CD4-positive, alpha-beta T cell treated with Interleukin-6 at 100 ng/mL for 8 hours (primary cell): Measurements from ENCODE around the gene FADS3.

Source experiments
- DNase-seq: peaks from one replicate; pipeline ENCODE4 v3.0.0-alpha.2; 2020; ENCODE audit warnings: mixed read lengths, low spot score

Gene FADS3, protein sequence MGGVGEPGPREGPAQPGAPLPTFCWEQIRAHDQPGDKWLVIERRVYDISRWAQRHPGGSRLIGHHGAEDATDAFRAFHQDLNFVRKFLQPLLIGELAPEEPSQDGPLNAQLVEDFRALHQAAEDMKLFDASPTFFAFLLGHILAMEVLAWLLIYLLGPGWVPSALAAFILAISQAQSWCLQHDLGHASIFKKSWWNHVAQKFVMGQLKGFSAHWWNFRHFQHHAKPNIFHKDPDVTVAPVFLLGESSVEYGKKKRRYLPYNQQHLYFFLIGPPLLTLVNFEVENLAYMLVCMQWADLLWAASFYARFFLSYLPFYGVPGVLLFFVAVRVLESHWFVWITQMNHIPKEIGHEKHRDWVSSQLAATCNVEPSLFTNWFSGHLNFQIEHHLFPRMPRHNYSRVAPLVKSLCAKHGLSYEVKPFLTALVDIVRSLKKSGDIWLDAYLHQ

DNA sequence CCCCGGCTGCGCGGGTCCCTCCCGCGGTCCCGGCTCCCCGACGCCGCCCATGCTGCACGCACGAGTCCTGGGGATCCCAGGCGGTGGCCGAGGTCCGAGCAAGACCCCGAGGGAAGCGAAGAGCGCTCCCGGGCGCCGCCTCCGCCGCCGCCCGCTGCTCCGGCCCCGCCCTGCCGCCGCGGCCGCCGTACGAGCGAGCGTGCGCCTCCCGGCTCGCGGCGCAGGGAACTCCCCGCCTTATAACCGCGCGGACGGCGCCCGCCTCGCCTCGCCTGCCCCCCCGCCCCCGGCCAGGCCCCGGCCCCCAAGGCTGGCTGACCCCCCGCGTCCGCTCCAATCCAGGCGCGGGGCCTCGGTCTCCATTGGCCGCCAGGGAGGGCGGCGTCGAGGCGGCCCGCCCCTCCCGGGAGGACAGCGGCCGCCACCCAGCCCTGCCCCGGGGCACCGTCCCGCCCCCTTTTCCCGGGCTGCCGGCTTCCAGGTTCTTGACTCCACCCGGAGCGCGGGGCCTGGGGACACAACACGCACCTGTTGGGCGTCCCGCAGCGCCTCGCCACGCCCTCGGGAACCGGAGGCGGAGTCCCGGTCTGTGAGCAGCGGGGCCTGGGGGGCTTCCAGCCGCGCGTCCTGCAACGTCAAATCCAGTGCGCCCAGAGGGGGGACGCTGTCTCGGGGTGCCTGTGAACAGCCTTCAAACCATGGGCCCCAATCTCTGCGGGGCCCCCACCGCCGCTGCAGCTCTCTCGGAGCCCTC lies at the start of gene FADS3:
Gene FADS3 (minus strand): TSS at position 215 of the 754 bp plus-strand sequence. CDS start 164 bp downstream, at position 51.
- DNase-seq, result peak; percentile 49

DNA sequence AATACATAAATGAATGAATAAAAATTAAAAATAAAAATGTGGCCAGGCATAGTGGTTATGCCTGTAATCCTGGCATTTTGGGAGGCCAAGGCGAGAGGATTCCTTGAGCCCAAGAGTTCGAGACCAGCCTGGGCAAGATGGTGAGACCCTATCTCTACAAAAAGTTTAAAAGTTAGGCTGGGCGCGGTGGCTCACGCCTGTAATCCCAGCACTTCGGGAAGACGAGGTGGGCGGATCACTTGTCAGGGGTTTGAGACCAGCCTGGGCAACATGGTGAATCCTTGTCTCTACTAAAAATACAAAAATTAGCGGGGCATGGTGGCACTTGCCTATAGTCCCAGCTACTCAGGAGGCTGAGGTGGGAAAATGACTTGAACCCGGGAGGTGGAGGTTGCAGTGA lies 49.1 kb upstream of the FADS3 start:
- no peak for DNase-seq

DNA sequence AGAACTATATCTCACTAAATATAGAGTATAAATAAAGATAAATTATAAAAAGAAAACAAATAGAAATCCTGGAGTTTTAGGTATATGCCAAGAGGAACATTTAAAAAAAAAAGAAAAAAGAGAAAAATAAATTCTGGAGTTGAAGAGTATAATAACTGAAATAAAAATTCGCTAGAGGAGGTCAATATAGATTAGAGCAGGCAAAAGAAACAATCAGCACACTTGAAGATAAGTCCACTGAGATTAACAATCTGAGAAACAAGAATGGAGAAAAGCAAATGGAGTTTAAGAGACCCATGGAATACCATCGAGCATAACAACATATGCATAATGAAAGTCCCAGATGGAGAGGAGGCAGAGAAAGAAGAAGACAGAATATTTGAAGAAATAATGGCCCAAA lies 44.5 kb upstream of the FADS3 start:
- no peak for DNase-seq

DNA sequence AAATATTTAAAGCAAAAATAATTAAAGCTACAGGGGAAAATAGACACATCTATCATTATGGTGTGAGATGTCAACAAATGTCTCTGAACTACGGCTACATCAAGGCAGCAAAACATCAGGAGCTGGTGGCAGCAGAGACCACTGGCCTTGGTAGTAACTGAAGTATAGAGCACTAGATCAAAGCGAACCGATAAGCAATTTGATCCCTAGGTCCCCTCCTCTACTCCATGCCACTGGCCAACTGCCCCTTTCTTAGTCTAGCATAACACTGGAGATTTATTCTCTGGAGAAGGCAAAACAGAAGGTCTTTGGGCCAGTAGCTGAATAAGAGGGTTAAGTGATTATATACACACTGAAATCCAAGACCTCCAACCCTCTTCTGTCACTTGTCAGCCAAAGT lies 39.6 kb upstream of the FADS3 start:
- DNase-seq, result no peak

DNA sequence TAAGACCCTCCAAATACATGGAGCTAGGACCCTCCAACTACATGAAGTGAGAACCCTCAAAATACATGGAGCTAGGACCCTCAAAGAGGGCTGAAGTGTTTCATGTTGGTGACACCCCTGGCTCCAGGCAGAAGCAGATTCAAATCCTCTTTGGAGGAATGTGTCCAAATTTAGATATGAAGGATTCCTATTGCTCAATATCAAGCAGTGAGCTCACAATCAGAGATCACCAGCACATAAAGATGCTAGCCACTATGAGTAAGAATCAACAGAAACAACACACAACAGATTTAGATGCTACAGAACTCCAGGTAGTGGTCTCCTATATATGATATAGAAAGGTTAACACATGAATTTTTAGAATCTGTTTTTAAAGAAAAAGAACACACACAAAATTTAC lies 37.3 kb upstream of the FADS3 start:
- DNase-seq, result no peak

DNA sequence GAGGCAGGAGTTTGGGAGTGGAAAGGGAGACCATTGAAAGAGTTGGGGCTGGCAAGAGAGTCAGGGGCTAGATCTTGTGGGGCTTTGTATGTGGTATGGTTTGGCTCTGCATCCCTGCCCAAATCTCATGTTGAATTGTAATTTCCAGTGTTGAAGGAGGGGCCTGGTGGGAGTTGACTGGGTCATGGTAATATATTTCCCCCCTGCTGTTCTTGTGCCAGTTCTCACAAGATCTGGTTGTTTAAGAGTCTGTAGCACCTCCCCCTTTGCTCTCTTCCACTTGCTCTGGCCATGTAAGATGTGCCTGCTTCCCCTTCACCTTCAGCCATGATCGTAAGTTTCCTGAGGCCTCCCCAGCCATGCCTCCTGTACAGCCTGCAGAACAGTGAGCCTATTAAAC lies 36.2 kb upstream of the FADS3 start:
- DNase-seq, result no peak

DNA sequence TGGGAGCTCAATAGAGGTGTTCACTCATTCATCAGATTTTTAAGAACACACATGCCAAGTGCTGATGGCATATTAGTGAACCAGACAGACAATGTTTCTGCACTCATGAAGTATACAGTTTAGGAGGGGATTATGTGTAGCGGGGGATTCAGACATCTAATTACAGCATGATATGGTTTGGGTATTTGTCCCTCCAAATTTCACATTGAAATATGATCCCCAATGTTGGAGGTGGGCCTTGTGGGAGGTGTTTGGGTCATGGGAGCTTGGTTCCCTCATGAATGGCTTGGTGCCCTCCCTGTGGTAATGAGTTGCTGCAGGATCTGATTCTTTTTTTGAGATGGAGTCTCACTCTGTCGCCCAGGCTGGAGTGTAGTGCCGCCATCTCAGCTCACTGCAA lies 34.9 kb upstream of the FADS3 start:
- no peak for DNase-seq

DNA sequence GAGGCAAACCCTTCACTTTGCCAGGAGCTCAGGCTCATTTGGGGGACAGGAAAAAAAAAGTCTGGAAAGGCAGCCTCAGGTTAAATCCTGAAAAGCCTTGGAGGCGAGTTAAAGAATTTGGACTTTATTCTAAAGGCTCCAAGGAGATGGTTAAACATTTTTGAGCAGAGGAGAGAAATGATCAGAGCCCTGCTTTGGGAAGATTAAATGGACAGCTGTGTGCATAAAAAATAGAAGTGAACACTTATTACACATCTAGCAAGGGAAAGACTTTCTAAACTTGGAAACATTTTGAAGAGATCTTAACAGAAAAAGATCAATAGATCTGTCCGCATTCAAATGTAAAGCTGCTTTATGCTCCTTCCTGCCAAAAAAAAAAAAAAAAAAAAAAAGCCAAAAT lies 34.4 kb upstream of the FADS3 start:
- DNase-seq, result no peak

DNA sequence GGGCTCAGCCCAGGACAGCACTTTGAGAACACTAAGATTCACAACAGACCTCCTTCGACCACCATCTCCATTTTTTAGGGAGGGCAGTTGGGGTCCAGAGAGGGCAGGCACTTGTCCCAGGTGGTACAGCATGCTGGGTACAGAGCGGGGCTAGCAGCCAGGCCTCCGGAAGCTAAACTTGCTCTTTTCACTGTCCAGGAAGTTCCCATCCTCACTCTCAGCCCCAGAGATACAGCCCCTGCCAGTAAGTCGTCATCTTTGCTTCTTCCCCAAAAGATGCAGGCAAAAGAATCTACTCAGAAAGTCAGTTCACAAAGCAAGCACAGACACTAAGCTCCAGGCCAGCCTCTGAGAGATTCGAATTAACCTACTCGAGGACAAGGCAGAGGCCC lies 32.7 kb upstream of the FADS3 start:
- no peak for DNase-seq

DNA sequence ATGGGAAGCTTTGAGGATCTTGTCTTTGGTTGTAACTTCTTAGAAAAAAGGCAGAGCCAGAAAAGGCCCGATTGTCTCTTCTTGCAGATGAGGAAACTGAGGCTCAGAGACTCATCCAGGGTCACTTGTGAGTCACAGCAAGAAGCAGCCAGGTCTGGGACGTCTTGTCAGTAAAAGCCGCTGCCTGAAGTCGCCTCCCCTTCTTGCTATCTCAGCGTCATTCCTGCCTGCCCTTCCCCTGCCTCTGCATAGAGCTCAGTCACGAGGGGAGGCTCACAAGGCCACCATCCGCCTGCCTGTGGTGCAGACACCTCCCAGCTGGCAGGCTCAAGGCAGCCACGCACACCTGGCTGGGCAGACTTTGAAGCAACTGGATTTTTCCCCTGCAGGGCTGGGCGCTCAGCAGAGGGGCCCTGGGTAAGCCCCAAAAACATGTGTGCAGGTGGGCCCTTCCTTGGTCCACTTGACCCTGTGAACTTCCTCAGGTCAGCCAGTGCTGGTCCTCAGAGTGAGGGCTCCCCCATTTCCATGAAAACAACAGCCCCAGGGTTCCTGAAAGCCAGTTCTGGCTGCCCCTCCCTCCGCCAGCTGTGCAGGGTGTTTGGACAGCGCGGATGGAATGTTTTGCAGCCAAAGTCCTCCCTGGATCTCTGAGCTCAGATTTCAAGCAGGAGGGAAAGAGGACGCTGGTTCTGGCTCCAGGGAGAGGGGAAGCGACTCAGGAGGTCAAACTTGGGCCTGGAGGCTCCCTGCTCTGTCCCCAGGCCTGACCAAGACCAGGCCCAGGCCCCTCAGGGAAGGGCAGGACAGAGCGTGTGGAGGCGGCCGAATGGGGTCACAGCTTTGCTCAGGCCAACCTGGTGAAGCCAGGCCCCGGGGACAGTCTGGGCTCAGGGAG lies 32.1 kb upstream of the FADS3 start:
- no peak for DNase-seq

DNA sequence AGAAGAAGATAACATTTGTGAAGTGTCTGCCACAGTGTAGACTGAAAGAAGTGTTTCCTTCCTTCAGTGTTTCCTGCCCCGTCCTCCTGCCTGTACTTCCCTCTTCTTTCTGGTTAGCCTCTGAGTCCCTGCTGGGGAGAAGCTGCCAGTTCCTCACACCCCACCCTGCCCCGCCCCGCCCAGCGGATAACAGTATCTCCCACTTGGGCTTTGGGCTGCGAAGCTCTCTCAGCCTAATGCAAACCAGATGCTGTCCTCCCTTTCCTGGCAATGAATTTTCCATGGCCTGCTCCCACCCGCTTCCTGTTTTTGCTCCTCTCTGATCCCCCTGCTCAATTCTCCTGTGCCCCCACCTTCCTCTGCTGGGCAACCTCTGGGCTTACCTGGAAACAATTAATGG lies 31.2 kb upstream of the FADS3 start:
- DNase-seq, result no peak

DNA sequence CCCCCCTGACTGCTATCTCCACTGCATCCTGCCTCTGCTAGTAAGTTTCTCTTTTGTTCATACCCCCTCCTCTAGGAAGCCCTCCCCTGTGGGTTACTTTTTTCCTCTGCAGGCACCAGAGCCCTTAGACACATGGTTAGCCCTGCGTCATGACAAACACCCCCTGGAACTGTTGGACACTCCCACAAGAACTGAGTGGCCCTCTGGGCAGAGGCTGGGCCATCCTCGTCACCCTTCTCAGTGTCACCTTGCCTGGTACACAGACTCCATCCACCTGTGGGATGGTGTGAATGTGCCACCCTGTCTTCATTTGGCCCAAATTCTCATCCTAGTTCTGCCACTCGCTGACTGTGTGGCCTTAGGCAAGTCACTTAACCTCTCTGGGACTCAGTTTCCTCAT lies 30.1 kb upstream of the FADS3 start:
- DNase-seq, result no peak

DNA sequence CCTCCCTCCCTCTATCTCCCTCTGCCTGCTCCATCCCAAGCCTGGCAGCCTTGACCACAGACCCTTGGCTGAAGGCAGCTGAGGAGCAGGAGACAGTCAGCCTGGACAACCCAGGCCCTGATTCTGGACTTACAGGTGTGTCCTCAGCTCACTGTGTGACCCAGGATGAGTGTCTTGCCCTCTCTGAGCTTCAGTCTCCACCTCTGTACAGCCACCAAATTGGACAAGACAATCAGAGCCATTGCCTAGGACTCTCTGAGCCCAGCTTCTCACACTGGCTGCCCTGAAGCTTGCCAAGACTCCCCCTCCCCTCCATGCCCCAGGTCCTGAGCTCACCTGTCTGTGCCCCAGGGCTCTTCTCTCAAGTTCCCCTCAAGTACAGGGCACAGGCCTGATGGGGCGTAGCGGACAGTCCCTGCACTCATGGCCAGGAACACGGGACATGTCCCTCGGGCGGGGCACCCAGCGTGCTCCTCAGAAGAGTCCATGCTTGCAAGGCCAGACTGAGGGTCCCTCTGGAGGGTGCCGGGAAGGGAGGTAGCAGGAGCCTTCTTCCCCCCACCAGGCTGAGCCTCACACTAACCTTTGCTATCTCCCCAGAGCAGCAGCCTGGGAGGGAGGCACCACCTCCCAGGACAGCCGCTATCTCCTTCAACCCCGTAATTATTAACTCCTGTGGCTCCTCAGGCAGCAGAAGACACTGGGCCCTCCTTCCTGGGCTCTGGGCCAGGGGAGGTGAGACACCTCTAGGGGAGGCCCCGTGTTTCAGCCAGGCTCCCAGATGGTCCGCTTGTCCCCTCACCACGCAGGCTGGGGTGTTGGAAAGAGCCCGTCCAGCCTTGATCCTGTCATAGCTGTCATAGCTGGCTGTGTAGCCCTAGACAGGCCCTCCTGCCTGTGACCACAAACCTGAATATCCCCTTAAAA lies 28.6 kb upstream of the FADS3 start:
- no peak for DNase-seq

DNA sequence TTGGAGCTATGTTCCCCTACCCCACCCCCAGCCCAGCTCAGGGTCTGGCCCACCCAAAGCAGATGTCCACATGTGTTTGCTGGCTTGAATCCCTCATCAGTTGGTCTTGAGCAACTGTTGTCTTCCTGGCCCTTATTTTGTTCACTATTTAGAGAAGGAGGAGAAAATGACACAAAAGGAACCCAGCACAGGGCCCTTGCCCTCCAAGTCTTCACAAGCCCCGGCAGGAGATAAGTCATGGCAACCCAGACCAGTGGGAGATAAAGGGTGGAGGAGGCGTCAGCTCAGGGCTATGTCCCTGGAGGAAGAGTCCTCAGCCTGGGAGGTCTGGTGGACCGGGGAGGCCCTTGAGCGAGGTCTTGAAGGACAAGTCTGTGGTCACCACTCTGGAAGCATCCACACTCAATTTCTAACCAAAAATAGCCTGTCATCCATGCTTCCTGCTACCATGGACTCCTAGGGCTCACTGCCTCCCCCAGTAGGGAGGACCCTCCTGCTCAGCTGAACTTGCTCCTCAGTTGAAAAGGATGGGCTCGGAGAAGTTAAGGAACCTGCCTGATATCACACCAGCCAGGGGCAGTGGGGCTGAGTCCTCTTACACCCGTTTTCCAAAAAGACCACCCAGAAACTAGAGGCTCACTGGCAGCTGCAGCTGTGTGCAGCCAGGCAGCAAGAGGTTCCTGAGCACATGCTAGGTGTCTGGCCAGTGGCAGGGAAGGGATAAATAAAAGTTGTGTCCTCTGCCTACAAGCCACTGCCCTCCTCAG lies 27.8 kb upstream of the FADS3 start:
- DNase-seq, result no peak

DNA sequence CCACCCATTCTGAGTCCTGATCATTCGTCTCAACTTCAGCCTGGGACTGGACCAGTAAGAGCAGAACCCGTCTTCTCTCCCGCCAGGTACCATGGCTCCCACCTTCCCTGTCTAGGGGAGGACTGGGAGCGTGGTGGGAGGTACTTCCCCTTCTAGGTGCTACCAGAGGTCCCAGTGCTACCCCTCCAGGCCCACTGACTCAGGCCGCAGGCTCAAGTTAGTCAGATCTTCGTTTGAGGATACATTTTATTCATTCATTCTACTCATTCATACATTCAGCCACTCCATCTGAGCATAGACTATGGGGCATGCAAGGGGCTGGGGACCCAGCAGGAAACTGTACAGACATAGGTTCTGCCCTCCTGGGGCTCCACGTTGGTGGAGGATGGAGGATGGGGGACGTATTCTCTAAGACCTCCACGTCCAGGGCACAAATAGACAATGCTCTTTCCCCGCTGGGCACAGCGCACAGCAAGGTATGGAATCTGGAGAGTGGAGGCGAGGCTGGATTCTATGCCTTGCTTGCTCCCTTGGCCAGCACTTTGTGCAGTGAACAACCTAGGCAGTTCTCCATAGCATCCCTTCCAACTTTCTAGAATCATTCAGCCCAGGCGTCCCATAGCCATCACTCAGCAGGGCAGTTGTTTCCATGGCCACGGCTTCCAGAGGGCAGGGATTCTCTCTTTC lies 27.0 kb upstream of the FADS3 start:
- DNase-seq, result no peak

DNA sequence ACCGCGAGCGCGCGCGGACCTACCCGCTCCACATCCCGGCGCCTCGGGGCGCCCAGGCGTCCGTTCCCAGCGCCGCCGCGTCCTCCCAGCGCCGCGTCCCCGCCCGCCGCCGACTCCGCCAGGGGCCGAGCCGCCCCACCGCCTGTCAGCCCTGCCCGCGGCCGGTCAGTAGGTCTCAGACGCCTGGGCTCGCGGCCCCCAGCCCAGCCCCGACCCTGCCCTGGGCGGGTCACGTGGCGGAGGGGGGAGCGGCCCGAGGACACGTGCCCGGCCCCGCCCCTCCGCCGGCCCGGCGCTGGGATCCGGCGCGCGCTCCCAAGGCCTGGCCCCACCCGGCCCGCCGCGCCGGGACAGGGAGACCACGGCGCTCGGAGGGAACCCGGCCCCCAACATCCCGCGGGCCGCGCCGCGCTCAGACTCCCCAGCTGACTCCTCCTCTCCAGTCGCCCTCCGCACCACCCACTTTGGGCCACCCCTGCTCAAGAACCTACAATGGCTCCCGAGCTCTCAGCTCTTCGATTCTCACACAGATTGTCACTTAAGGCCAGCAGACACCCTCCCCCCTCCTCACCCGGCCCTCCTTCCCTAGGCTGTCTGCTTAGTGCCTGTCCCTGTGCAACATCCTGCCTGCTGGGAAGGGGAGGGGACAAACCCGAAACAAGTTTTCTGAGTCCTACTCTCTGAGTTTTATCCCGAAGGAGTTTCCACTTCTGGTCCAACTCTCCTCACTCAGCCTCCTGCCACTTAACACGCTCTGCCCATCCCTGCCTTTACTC lies 26.2 kb upstream of the FADS3 start, which contains the start of gene RAB3IL1:
Gene RAB3IL1 (minus strand): TSS at position 233 of the 776 bp plus-strand sequence. CDS start 199 bp downstream, at position 34.
- no peak for DNase-seq

DNA sequence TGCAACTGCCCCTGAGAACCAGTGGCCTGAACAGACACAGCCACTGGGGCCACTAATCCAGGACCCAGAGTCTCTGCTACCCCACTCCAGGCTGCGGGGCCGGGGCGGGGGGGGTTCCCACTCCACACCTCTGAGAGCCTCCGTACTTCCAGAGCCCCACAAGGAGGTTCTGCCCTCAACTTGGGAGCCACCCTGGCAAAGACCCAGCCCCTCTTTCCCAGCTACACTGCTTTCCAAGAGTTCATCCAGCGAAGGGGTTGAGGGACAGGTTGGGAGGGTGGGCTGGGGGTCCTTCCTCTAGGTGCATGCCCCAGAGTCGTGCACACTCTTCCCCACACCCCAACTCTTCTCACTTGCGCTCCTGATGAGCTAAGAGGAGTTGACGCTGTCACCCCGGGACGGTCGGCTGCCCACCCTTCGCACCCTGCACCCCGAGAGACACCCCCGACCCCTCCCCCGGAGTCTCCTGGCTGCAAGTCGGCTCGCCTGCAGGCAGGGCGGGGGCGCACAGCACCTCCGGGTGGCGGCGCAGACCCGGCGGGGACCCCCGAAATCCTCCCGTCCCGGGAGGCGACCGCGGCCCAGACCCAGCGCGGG lies 25.5 kb upstream of the FADS3 start:
- DNase-seq, result no peak

DNA sequence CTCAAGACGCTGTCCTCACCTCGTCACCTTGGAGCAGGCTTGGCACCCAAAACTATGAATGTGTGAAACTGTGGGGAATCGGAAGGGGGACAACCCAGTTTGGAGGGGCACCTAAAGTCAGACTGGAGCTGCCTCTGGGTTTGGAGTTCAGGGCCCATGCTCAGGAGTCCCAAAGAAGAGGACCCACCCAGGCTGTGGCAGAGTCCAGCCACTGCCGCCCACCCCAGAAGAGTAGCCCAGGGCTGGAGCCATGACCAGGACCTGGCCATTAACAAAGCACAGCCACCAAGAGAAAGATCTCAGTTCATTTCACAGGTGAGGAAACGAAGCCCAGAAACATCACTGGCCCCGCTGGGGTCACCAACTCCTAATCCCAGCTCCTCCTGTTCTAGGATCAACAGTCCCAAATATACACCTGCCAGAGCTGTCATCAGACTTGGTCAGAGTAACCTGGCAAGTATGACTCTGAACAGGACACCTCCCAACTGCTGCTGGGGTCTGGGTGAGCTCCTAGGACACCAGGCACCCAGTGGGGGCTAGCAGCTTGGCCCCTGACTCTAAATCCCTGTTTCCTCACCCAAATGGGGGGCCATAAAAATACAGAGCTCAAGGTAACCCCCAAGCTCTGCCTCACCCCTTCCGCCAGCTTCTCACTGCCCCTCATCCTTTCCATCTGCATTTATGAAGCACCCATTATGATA lies 23.3 kb upstream of the FADS3 start:
- no peak for DNase-seq
